ENCODE measurements around the gene PDE4B. TPM values are rescaled to one million over a fixed set of nuclear protein-coding genes. Genes with fewer than 3 reads are reported as not detected.

PDE4B gene
- total and polyA plus RNA-seq, 10 of the 15 experiments (the other 5 are each of a cell fraction or from before 2014, with no cell fraction given): 3.0 to 13.2 (median 5.7) TPM

GRCh38 chr1:66395202-66396061 lies 602.7 kb downstream of the PDE4B start (continued):
- TF ChIP-seq HDGF (IDR thresholded peaks at IDR 0.05) (no peak), EZH2 (IDR thresholded peaks at IDR 0.05; ENCODE audit: borderline replicate concordance, control insufficient read depth, low read depth, low read length) (no peak), BMI1 (IDR thresholded peaks at IDR 0.05; ENCODE audit: borderline replicate concordance) (no peak), POLR2AphosphoS2 (IDR thresholded peaks at IDR 0.05; ENCODE audit: low read depth, low read length) (no peak), BCLAF1 (IDR thresholded peaks at IDR 0.05) (no peak), NFIC (IDR thresholded peaks at IDR 0.05; ENCODE audit: low read depth, low read length) (0 out of 2 replicates have a peak, but pooled peaks have one; percentile 57), RCOR1 (conservative IDR thresholded peaks at IDR 0.05; ENCODE audit: low read depth, low read length) (no peak), SUZ12 (IDR thresholded peaks at IDR 0.05; ENCODE audit: unreplicated experiment) (no peak), ZNF384 (IDR thresholded peaks at IDR 0.05; ENCODE audit: borderline replicate concordance, low read depth, low read length) (no peak), SMAD1 (IDR thresholded peaks at IDR 0.05; ENCODE audit: low read depth, partially characterized antibody) (no peak), ZNF687 (IDR thresholded peaks at IDR 0.05) (no peak), CBX5 (IDR thresholded peaks at IDR 0.05; ENCODE audit: low read depth) (no peak), IRF4 (IDR thresholded peaks at IDR 0.05; ENCODE audit: low read depth, low read length) (no peak), ZBTB33 (IDR thresholded peaks at IDR 0.05) (no peak), LARP7 (IDR thresholded peaks at IDR 0.05) (no peak), MEF2B (IDR thresholded peaks at IDR 0.05; ENCODE audit: partially characterized antibody, poor library complexity, severe bottlenecking) (peak; percentile 18), EED (IDR thresholded peaks at IDR 0.05; ENCODE audit: low read depth) (no peak; the same call in 1 of the 2 replicates), SPI1 (IDR thresholded peaks at IDR 0.05; ENCODE audit: borderline replicate concordance, insufficient read depth, low read depth, low read length) (peak; percentile 46; the same call in 1 of the 2 replicates), SREBF1 (IDR thresholded peaks at IDR 0.05; ENCODE audit: low read length) (no peak), SIN3A (IDR thresholded peaks at IDR 0.05; ENCODE audit: low read depth, low read length) (no peak), MTA3 (IDR thresholded peaks at IDR 0.05; ENCODE audit: borderline replicate concordance, low read length) (no peak), ZZZ3 (IDR thresholded peaks at IDR 0.05; ENCODE audit: control insufficient read depth, insufficient read length, low read depth) (no peak)

Measured in GM12878 (cell line).